HG02759 (cell line): ENCODE results near the gene MLLT6.
A peak's percentile ranks its signal among the peaks of the same experiment; 100 is the strongest.

Experiments
- ATAC-seq: cut with Tn5 transposase; IDR thresholded peaks from one replicate; pipeline ENCODE4 v1.9.1; 2021; ENCODE audit warnings: mild to moderate bottlenecking, moderate library complexity; ENCODE audit not compliant: unreplicated experiment

MLLT6 gene

DNA sequence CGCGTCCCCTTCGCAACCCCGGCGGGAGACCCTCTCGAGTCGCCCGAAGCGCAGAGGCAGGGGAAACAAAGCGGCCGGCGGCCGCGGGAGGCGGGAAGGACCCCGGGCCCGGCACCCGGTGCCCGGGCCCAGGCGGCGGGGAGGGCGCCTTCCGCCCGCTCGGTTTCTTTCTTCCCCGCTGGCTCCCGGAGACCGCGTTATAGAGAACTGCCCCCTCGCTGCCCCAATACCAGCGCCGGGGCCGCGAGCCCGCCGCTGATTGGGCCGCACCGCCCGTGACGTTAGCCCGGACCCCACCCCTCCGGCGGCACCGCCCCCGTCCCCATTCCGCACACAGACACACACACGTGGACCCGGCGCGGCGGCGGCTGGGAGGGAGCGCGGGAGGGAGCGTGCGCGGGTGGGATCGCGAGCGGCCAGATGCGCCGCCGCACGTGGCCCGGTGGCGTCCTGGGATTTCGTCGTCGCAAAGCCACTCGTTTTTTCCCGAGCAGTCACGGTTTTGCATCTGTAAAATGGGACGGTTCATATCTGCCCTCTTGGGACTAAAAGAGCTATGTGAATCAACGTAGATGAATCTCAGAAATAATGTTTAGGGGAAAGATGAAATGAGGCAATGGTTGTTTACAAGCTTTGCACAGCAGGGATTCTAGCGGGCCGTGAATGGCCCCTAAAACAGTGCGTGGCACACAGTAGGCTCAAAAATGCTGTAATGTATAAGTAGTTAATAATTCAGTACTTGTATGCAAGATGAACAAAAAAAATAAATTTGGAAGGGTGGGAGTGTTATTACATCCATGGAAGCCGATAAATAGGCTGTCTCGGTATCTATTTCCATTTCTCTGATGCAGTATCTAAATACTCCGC is 30.1 kb upstream of the MLLT6 start, which contains the start of gene EPOP:
TSS of gene EPOP (minus strand) at position 209 of the 867 bp plus-strand sequence. CDS start 462 bp downstream, outside the sequence.
- peak; percentile 80 for ATAC-seq

DNA sequence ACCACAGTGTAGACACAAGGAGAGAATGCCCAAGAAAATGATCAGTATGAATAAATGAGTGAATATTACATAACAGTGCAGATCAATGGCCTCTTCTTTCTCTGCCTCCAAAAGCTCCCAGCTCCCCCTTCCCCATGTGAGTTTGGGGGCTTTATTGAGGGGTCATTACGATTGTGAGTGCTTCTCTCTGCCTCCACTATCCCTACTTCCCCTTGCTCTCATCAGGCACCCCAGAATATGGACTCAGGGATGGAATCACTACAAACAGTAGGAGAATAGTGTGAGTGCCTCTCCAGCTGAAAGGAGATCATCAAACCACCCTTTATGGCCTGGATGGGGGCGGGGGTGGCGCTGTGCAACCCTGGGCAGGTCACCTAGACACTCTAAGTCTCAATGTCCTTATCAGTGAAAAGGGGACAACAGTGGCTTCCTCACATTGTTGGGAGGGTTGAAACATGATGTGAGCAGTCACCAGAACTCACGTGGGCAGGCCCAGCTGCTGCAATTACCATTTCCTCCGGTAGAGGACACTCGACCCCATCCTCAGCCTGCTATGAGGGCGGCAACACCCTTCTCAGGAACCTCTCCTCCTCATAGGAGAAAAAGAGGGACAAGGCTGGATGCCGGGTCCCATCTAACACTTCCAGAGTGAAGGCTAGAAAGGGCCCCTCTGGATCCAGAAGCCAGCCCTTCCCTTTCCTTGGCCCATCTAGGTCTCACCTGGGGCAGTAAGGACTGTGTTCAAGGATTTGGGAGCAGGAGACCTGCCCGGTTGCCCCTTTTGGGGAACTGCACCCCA is 28.2 kb upstream of the MLLT6 start:
- ATAC-seq: no peak

DNA sequence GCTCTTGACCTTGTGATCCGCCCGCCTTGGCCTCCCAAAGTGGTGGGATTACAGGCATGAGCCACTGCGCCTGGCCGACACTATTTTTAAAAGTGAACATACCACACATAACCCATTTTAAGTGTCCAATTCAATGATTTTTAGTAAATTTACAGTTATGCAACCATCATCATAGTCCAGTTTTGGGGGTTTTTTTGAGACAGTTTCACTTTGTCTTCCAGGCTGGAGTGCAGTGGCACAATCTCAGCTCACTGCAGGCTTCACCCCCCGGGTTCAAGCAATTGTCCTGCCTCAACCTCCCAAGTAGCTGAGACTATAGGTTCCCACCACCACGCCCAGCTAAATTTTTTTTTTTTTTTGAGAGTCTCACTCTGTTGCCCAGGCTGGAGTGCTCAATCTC is 27.3 kb upstream of the MLLT6 start:
- no peak for ATAC-seq

DNA sequence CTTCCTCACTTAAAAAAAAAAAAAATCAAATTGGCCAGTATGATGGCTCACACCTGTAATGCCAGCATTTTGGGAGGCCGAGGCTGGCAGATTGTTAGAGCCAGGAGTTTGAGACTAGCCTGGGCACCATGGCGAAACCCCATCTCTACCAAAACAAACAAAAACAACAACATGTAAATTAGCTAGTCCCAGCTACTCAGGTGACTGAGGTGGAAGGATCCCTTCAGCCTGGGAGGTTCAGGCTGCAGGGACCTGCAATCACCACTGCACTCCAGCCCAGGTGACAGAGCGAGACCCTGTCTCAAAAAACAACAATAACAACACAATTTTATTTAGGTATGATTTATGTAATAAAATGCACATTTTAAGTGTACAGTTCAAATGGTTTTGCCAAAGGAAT is 24.0 kb upstream of the MLLT6 start:
- ATAC-seq: no peak

DNA sequence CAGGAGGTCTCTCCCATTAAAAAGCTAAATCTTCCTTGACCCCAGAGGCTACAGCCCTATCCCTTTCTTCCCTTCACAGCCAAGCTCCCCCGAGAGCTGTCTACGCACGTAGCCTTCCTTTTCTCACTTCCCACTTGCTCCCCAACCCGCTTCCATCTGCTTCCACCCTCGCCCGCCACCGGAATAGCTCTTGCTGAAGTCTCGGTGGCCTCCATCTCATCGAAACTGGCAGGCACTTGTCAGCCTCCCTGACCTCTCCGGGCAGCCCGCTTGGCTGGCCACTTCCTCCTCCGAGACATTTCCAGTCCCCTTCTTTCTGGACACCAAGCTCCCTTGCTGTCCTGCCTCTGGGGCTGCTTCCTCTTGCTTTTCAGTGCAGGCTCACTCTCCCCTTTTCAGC is 19.6 kb upstream of the MLLT6 start:
- no peak for ATAC-seq

DNA sequence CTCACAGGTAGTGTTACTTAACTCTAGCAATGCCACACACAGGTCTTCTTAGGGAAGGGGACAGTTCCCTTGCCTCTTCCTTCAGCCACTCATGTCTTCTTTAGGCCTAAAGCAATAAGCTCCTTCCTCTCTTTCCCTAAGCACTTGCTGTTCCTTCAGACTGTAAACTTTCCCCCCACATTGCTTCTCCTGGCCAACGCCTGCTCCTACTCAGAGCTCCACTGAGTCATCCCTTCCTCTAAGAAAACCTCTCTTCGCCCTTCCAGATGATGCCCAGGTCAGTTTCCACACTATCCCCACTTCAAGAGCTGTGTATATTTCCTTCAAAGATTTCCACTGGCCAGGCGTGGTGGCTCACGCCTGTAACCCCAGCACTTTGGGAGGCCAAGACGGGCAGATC is 17.8 kb upstream of the MLLT6 start:
- ATAC-seq: no peak

DNA sequence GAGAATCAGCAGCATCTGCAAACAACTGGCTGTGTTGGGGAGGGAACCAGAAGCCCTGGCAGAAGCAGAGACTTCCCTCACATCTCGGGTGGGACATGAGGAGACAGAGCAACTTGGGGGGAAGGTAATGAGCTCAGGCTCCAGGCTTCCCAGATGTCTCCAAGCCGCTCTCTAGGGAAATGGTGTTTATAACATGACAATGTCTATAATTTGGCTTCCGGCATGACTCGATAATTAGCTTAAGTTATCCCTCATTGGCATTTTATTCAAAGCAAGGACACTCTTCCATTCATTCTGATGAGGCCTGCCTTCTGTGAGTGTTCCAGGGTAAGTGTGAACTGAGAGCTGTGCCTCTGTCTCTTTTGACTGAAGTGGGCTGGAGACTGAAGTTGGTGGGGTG is 14.7 kb upstream of the MLLT6 start:
- no peak for ATAC-seq

DNA sequence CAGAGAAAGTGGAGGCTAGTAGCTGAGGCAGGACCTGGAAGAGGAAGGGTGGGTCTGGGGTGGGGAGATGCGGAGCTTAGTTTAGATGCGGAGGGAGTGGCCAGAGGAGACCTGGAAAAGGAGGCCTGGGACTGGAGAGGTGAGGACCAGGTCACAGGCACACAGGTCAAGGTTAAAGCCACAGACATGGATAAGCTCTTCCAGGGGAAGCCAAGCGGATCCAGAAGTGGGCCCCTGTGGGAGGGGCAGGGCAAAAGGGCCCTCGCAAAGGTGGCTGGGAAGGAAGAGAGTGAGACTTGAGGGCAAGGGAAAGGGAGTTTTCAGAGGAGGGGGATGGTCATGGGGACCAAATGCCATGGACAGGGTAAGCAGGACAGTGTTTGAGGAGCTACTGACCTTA is 13.9 kb upstream of the MLLT6 start:
- ATAC-seq: no peak

DNA sequence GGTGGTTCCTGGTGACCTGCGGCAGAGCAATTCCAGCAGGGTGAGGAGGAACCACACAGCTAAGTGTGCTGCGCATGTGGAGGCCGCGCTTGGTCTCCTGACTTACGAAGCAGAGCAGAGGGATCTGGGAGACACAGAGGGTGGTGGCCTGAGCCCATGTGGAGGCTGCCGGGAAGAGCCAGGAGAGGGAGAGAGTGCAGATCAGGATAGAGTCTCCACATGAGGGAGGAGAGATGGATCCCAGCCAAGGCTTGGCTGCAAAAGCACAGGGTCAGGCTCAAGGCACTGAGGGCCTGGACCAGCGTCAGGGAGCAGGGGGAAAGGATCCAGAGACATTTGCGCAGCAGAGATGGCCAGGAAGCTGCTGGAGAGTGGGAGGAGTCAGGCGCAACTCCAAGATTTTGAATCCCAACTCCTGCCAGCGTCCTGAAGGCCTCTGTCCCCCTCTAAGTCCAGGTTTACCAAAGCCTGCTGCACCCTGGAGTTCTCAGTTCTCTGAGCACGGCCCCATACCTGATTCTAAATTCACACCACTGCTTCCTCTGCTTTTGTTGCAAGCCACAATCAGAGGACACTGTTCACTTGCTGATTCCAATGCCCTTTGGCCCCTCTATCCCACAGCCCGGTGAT is 11.3 kb upstream of the MLLT6 start:
- ATAC-seq: no peak

DNA sequence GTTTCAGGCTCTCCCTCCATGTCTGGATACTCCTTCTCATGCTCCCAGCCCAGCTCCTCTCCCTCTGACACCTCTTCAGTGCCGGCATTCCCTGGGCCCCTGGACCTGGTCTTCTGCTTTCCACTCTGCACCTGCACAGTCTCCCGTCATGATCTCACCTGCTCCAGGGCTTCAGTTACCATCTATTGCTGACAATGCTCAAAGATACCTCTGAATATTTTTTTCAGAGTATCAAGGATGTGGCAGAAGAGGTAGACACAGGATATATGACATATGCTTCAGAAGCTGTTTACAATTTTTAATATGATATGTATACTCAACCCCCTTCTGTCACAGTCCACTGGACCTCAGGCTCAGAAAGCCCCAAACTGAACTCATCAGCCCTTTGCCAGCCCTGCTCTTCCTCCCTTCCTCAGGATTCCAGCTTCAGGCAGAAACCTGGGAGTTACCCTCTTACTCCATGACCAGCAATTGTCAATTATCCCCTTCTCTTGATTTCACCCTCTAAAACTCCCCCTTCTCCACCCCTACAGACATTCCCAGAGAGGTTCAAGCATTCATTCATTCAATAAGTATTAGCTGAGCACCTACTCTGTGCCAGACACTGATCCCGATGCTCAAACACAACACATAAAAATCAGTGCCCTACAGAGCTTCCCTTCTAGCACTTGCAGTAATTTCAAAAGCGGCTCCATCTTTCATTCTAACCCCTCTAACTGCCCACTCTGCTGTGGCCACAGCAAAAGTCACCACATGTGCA is 7.8 kb upstream of the MLLT6 start:
- ATAC-seq: no peak

DNA sequence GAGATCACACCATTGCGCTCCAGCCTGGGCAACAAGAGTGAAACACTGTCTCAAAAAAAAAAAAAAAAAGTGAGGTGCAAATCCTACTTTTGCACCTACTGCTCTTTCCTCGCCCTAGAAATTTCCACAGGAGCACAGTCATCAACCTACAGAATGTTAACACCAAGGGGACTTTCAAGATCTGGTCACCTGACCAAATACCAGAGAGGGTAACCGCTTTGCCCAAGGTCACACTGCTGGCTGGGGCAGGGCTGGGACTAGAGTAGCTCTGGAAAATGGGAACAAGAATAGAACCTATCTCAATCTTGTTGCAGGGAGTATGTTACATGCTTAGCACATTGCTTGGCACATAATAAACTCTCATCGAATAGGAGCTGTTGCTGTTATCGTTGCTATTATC is 6.3 kb upstream of the MLLT6 start:
- no peak for ATAC-seq

DNA sequence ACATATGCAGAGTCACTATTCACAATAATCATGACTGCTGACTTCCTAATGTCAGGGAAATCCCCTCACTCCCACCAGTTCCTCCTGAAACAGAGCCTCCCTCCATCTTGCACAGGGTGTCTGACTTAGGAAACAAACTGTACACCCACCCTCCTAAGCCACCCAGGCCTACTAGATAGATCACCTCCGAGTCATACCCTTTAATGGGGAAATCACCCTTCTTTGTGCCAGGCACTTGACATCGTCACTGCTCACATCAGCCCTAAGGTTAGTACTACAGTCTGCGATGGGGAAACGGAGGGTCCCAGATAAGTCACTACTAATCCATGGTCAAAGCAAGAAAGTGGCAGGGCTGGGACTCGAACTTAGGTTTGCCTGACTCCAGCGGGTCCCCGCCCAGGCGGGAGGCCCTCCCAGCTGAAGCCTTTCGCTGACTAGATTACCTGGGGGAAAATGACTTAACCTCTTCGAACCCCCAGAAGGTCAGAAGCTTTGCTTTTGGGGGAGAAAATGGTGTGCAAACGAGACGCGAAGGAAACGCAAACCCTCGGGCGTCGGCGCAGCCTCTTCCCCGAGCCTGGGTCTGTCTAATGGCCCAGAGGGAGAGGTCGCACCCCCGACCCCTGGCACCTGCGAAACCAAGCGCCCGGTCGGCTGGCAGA is 3.4 kb upstream of the MLLT6 start:
- no peak for ATAC-seq

DNA sequence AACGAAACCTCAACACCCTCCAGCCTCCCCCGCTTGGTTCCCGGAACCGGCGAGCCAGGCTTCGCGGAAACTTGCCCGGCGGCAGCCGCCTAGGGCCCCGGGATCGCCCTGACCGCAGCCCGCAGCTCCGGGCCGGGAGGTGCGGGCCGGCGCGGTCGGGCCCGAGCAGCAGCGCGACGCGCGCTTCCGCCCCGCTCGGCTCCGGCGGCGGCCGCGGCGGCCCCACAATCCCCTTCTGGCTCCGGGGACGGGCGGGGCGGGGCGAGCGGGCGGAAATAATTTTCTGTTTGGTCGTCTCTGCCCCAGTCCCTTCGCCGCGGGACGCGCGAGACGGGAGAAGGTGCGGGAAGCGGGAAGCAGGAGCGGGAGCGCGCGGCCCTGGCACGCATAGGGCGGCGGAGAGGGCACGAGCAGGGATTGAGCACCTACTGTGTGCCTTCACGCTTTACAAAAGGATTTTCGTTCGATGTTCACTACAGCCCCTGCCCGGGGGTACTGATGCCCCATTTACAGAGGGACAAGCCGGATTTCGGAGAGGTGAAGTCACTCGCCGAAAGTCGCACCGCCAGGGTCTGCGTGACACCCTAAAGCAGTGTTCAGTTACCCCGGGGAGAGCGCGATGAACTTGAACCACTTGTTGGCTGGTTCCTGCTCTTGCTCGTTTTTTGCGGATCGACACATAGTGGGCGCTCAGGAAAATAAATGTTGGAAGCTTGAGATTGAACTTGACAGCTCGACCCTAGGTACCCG is 2.7 kb upstream of the MLLT6 start:
- no peak for ATAC-seq

DNA sequence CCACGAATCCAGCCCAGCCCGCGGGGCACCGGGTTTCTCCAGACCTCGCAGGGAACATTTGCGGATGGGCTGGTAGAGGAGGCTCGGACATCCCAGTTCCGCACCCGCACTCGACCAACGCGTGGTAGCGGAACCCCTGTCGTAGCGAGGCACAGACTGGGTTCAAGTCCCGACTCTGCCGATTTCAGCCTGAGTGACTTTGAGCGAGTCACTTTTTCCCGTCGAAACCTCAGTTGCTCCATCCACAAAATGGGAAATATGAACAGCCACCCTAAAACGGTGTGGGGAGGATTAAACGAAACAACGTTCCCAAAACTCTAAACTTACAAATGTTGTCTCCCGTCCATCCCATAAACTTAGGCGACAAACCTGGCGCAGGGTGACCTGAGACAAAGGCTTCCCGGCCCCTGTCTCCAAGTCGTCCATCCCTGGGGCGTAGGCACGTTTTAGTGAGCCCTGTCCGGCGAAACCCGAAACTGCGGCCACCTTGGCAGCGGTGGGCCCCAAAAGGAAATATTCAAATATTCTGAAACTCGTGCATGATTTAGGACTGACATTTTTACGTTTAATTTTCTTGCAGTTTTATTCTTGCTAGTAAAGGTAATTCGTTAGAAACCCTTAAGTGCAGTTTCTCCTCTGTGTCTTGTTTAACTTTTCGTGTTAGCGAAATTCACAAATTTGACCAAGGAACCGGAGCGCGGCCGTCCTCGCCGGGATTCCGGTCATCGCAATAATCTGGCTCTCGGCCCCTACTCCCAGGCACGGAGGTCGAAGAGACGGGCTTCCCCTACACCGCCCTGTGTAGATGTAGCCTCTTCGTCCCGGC is 1.9 kb upstream of the MLLT6 start:
- ATAC-seq: no peak

DNA sequence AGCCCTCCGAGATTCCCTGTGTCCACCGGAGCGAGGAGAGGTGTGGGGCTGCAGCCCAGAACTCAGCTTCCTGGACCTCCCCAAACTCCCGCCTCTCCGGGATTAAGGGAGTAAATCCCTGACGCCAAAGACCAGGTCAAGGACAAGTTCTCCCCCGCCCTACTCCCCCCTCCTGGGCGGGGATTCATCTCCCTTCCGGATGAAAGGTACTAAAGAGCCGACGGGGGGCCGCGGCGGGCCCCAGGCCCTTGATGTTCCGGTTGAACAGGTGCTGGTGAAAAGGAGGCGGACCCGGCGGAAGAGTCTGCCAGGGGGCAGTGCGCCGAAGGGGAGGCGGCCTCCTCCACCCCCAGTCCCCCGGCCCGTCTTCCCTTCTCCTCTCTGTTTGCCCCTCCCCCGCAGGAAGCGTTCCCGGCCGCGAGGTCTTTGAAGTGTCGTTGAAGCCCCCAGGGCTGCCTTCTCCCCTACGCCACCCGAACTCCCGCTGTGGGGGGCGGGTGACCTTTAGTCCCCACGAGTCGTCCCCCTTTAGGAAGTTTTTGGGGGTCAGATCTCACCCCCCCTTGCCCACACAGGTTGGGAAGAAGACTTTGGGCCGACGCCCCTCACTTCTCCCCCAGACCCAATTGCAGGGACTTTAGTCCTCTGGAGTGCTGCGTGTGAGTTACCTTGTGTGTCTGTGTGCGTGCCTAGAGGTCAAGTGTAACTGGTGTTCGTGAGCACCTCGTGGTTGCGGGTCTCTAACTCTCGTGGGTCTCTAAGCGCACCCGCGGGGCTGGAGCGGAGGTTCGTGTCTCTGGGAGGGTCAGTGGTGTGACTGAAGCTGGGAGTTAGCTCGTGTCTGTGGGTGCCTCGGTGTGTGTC is 1.1 kb upstream of the MLLT6 start:
- no peak for ATAC-seq

DNA sequence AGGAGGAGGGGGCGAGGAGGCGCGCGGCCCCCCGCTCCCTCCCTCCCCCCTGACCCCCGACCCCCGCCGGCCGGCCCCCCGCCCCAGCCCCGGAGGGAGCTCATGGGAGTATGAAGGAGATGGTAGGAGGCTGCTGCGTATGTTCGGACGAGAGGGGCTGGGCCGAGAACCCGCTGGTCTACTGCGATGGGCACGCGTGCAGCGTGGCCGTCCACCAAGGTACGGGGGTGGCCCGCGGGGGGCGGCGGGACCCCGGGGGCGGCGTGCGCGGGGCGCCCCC is 390 bp downstream of the MLLT6 start:
- ATAC-seq: no peak

DNA sequence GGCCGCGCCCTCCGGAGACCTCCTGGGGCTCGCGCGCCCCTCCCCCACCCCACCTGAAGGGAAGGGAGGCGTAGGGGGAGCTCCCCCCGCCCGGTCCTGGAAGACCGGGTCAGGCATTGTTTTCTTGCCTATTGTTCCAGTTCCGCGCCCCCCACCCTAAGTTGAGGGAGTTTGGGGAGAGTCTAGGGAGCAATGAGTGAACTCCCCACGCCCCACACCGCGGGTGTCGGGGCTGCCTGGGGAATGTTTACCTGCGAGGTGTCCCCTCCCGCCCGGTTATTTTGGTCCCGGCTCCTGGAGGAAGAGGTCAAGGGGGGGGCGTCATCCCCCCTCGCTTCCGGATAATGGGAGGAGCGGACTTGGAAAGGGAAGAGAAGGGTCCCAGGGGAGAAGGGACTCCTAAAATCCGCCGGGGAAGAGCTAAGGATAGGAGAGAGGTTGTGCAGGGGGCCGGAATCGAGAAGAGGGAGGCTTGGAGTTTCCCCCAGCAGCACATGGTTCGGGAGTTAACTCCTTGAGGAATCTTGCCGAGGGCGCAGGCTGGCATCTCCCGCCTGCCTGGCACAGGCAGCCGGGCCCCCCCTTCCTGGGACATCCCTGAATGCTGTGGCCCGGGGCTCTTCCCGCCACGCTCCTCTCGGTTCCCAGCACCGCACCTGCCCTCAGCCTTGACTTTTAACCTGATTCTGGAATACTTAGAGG is 881 bp downstream of the MLLT6 start:
- ATAC-seq: no peak
